ENCODE data around the gene VGLL1. TPM values are rescaled to one million over a fixed set of nuclear protein-coding genes. Genes with fewer than 3 reads are reported as not detected.

The VGLL1 gene
- total RNA-seq, 1 donor from 2014 or later, result not detected

Other genes starting within 250 kb of the VGLL1 start
- not detected in 2 replicates for gene ADGRG4, start 231.3 kb upstream of the VGLL1 start, total RNA-seq
- gene BRS3, start 44.3 kb upstream of the VGLL1 start, total RNA-seq, result not detected in 2 replicates
- gene HTATSF1, start 34.6 kb upstream of the VGLL1 start, total RNA-seq, result 62.7 and 63.3 TPM in 2 replicates
- gene CD40LG, start 115.9 kb downstream of the VGLL1 start, total RNA-seq, result 153 and 157 TPM in 2 replicates
- gene ARHGEF6, start 248.7 kb downstream of the VGLL1 start, total RNA-seq, result 162 and 164 TPM in 2 replicates